Upper lobe of right lung (tissue), 1 donor: ENCODE measurements around the gene TMX1. TPM values are rescaled to one million over a fixed set of nuclear protein-coding genes. Genes with fewer than 3 reads are reported as not detected.
A peak's percentile ranks its signal among the peaks of the same experiment; 100 is the strongest.

Experiments used
- ATAC-seq: fragments of 200-7000 bp; cut with Tn5 transposase; one replicate; pipeline ENCODE4 v1.9.1; 2020; ENCODE audit warnings: mild to moderate bottlenecking, moderate library complexity
- DNase-seq: peaks from one replicate; pipeline ENCODE4 v3.0.0-alpha.2; 2020
- H3K27ac ChIP-seq: fragments of 200-600 bp; one replicate; pipeline ENCODE4 v1.8.0; 2022
- H3K27me3 ChIP-seq: fragments of 200-600 bp; one replicate; pipeline ENCODE4 v1.8.0; 2022; ENCODE audit warnings: mild to moderate bottlenecking
- H3K36me3 ChIP-seq: fragments of 200-600 bp; one replicate; pipeline ENCODE4 v1.8.0; 2022
- H3K4me1 ChIP-seq: fragments of 200-600 bp; one replicate; pipeline ENCODE4 v1.8.0; 2022
- H3K4me3 ChIP-seq: fragments of 200-600 bp; one replicate; pipeline ENCODE4 v1.8.0; 2022; ENCODE audit warnings: mild to moderate bottlenecking
- H3K9me3 ChIP-seq: fragments of 200-600 bp; one replicate; pipeline ENCODE4 v1.8.0; 2022
- CTCF ChIP-seq: fragments of 200-600 bp; IDR thresholded peaks from one replicate; pipeline ENCODE4 v1.8.0; 2022; ENCODE audit warnings: antibody characterized with exemption
- intact Hi-C: fragments of 100-400 bp; cut with DNase I; formaldehyde crosslinking; loops from one replicate; pipeline ENCODE4 v1.11.0; 2022
- total RNA-seq: library from RNA; stranded (reverse); fragmentation: NEBNext Ultra II Directional; extraction: Animal tissue kit (Norgen Biotek cat#: 25700); gene quantifications from one replicate; pipeline ENCODE4 v1.2.1, GENCODE V29; 2021
- donor health status: DM: no; HTN: yes; CAD: no; lungs with severe emphysema.

TMX1 gene
- total RNA-seq, 1 donor from 2014 or later: 31.8 TPM

- intact Hi-C loops: no loop called here
- TF ChIP-seq CTCF: no peak
- DNase-seq (no peak), ATAC-seq (no peak)
- Histone ChIP-seq H3K36me3 (no peaks in the 10 kb centered on the region), H3K4me1 (peaks cover 16% of the 10 kb centered on the region), H3K27ac (no peak overlapping the region), H3K27me3 (no peaks in the 10 kb centered on the region), H3K4me3 (no peak overlapping the region), H3K9me3 (no peaks in the 10 kb centered on the region)
Measured at GRCh38 chr14:51294951-51295525, 55.0 kb downstream of the TMX1 start.

GRCh38 chr14:51295646-51296263 is 55.7 kb downstream of the TMX1 start:
- TF ChIP-seq CTCF: no peak
- intact Hi-C loops: no loop called here
- no peaks in the 10 kb centered on the region for H3K36me3 ChIP-seq
- no peak overlapping the region for H3K4me3 ChIP-seq
- ATAC-seq (no peak), DNase-seq (no peak)
- H3K27ac ChIP-seq: no peak overlapping the region
- no peaks in the 10 kb centered on the region for H3K27me3 ChIP-seq
- H3K9me3 ChIP-seq: no peaks in the 10 kb centered on the region
- H3K4me1 ChIP-seq: peaks cover 16% of the 10 kb centered on the region

GRCh38 chr14:51297066-51297465 is 57.0 kb downstream of the TMX1 start:
- Histone ChIP-seq H3K4me1 (peaks cover 15% of the 10 kb centered on the region), H3K27ac (no peak overlapping the region), H3K27me3 (no peaks in the 10 kb centered on the region), H3K9me3 (no peaks in the 10 kb centered on the region), H3K4me3 (no peak overlapping the region), H3K36me3 (no peaks in the 10 kb centered on the region)
- ATAC-seq: no peak
- no peak for DNase-seq
- intact Hi-C loops: no loop called here
- no peak for TF ChIP-seq CTCF

GRCh38 chr14:51298895-51299294 is 58.8 kb downstream of the TMX1 start:
- Histone ChIP-seq H3K27me3 (no peaks in the 10 kb centered on the region), H3K36me3 (no peaks in the 10 kb centered on the region), H3K9me3 (no peaks in the 10 kb centered on the region), H3K4me3 (no peak overlapping the region), H3K27ac (no peak overlapping the region), H3K4me1 (peaks cover 3% of the 10 kb centered on the region)
- DNase-seq (no peak), ATAC-seq (no peak)
- intact Hi-C loops: no loop called here
- no peak for TF ChIP-seq CTCF

GRCh38 chr14:51302295-51303030 is 62.4 kb downstream of the TMX1 start:
- DNase-seq: no peak
- H3K4me3 ChIP-seq: no peak overlapping the region
- TF ChIP-seq CTCF: no peak
- H3K36me3 ChIP-seq: no peaks in the 10 kb centered on the region
- ATAC-seq: peak; percentile 49
- peaks cover 3% of the 10 kb centered on the region for H3K4me1 ChIP-seq
- H3K9me3 ChIP-seq: no peaks in the 10 kb centered on the region
- no peaks in the 10 kb centered on the region for H3K27me3 ChIP-seq
- no peak overlapping the region for H3K27ac ChIP-seq
- intact Hi-C loops: no loop called here
